NCI-H2227 treated with DMSO at 0.1 percent for 48 hours (cell line): ENCODE measurements around the gene PLBD2.

ENCODE experiments used
- DNase-seq: peaks from one replicate; lab custom pipeline; 2025; lab: John Stamatoyannopoulos, UW

The PLBD2 gene

GRCh38 chr12:113396200-113396599, 37.8 kb downstream of the PLBD2 start:
- DNase-seq: no peak

- DNase-seq: no peak
Observed at GRCh38 chr12:113396828-113397496, 38.6 kb downstream of the PLBD2 start.

- DNase-seq: no peak
Observed at GRCh38 chr12:113397497-113398197, 39.3 kb downstream of the PLBD2 start.

- DNase-seq: no peak
Observed at GRCh38 chr12:113398346-113399290, 40.2 kb downstream of the PLBD2 start.

- DNase-seq: no peak
Observed at GRCh38 chr12:113399490-113399889, 41.1 kb downstream of the PLBD2 start.

GRCh38 chr12:113400362-113400761, 42.0 kb downstream of the PLBD2 start:
- no peak for DNase-seq

GRCh38 chr12:113401066-113402000, 42.9 kb downstream of the PLBD2 start:
- DNase-seq: no peak

- no peak for DNase-seq
Observed at GRCh38 chr12:113402586-113403260, 44.3 kb downstream of the PLBD2 start.

- no peak for DNase-seq
Observed at GRCh38 chr12:113403435-113404415, 45.3 kb downstream of the PLBD2 start, which contains the start of gene SDS. Gene SDS, minus strand, starts transcription at chr12:113403887. Its CDS starts 4,179 bp downstream, at chr12:113399708.

- no peak for DNase-seq
Observed at GRCh38 chr12:113405694-113406093, 47.3 kb downstream of the PLBD2 start.

- no peak for DNase-seq
Observed at GRCh38 chr12:113407931-113408600, 49.7 kb downstream of the PLBD2 start.

GRCh38 chr12:113408756-113409298, 50.4 kb downstream of the PLBD2 start:
- DNase-seq: no peak

GRCh38 chr12:113409462-113410124, 51.2 kb downstream of the PLBD2 start:
- DNase-seq: no peak

GRCh38 chr12:113413488-113413939, 55.1 kb downstream of the PLBD2 start:
- no peak for DNase-seq

- no peak for DNase-seq
Observed at GRCh38 chr12:113414519-113415038, 56.2 kb downstream of the PLBD2 start.

- no peak for DNase-seq
Observed at GRCh38 chr12:113416091-113416754, 57.8 kb downstream of the PLBD2 start.

GRCh38 chr12:113418213-113418879, 60.0 kb downstream of the PLBD2 start:
- no peak for DNase-seq
